WTC11 (cell line): ENCODE data around the gene CRIP2. TPM values are rescaled to one million over a fixed set of nuclear protein-coding genes. Genes with fewer than 3 reads are reported as not detected.

Experiments
- ATAC-seq: fragments of 200-7000 bp; cut with Tn5 transposase; 2 replicates; pipeline ENCODE4 v1.10.0; 2021; ENCODE audit warnings: mild to moderate bottlenecking, moderate library complexity
- CTCF ChIA-PET: fragments of 300-600 bp; sonication (Branson Sonifier 250); formaldehyde crosslinking; loops from one replicate; lab custom pipeline; 2021; ENCODE audit warnings: antibody characterized with exemption; lab: Charles Lee
- POLR2A ChIA-PET: fragments of 350-600 bp; sonication (Branson Sonifier 250); formaldehyde crosslinking; loops from one replicate; lab custom pipeline; 2021; ENCODE audit warnings: antibody characterized with exemption; lab: Charles Lee
- DNase-seq: peaks from one replicate; pipeline ENCODE4 v3.0.0; 2021; ENCODE audit warnings: low spot score
- H3K27ac Mint-ChIP-seq: 2 replicates; pipeline ENCODE4 v1.8.0; 2021; ENCODE audit warnings: mixed read lengths
- H3K27me3 Mint-ChIP-seq: 2 replicates; pipeline ENCODE4 v1.8.0; 2021; ENCODE audit warnings: low read depth, mild to moderate bottlenecking, moderate library complexity, mixed read lengths
- H3K36me3 Mint-ChIP-seq: 2 replicates; pipeline ENCODE4 v1.8.0; 2021; ENCODE audit warnings: mixed read lengths
- H3K4me1 Mint-ChIP-seq: 2 replicates; pipeline ENCODE4 v1.8.0; 2022; ENCODE audit warnings: mixed read lengths
- H3K4me3 Mint-ChIP-seq: 2 replicates; pipeline ENCODE4 v1.8.0; 2021; ENCODE audit warnings: mild to moderate bottlenecking, moderate library complexity, mixed read lengths
- H3K9me3 Mint-ChIP-seq: 2 replicates; pipeline ENCODE4 v1.8.0; 2021; ENCODE audit warnings: mixed read lengths
- ATF1 ChIP-seq: sonication (generic); formaldehyde crosslinking; IDR thresholded peaks from 2 replicates; pipeline ENCODE4 v1.8.1; 2023; ENCODE audit warnings: mild to moderate bottlenecking, moderate library complexity, missing genetic modification reagents
- ATF6 ChIP-seq: sonication (generic); formaldehyde crosslinking; IDR thresholded peaks from 2 replicates; pipeline ENCODE4 v1.8.1; 2023; ENCODE audit warnings: mild to moderate bottlenecking, missing genetic modification reagents
- CREM ChIP-seq: sonication (generic); formaldehyde crosslinking; IDR thresholded peaks from 2 replicates; pipeline ENCODE4 v1.8.1; 2022; ENCODE audit warnings: mild to moderate bottlenecking, missing genetic modification reagents, moderate library complexity
- ETV6 ChIP-seq: sonication (generic); formaldehyde crosslinking; IDR thresholded peaks from 2 replicates; pipeline ENCODE4 v1.8.1; 2022; ENCODE audit warnings: mild to moderate bottlenecking, missing genetic modification reagents
- FOXJ3 ChIP-seq: sonication (generic); formaldehyde crosslinking; IDR thresholded peaks from 2 replicates; pipeline ENCODE4 v1.9.0; 2021; ENCODE audit warnings: missing genetic modification reagents, mild to moderate bottlenecking, borderline replicate concordance
- FOXP4 ChIP-seq: sonication (generic); formaldehyde crosslinking; IDR thresholded peaks from 2 replicates; pipeline ENCODE4 v1.8.0; 2022; ENCODE audit warnings: mild to moderate bottlenecking, missing genetic modification reagents
- JUN ChIP-seq: sonication (generic); formaldehyde crosslinking; IDR thresholded peaks from 2 replicates; pipeline ENCODE4 v1.8.0; 2023; ENCODE audit warnings: mild to moderate bottlenecking, missing genetic modification reagents
- MLX ChIP-seq: sonication (generic); formaldehyde crosslinking; IDR thresholded peaks from 2 replicates; pipeline ENCODE4 v1.8.1; 2023; ENCODE audit warnings: mild to moderate bottlenecking, missing genetic modification reagents, moderate library complexity
- MXD4 ChIP-seq: fragments of 250-450 bp; sonication (Bioruptor Pico); IDR thresholded peaks from 2 replicates; pipeline ENCODE4 v1.8.0; 2021; ENCODE audit warnings: mild to moderate bottlenecking, moderate library complexity, borderline replicate concordance
- OVOL2 ChIP-seq: fragments of 250-450 bp; sonication (Bioruptor Pico); IDR thresholded peaks from 2 replicates; pipeline ENCODE4 v1.9.0; 2021; ENCODE audit warnings: mild to moderate bottlenecking, borderline replicate concordance
- SMAD3 ChIP-seq: sonication (generic); formaldehyde crosslinking; IDR thresholded peaks from 2 replicates; pipeline ENCODE4 v1.8.0; 2022; ENCODE audit warnings: missing genetic modification reagents, mild to moderate bottlenecking, borderline replicate concordance
- SMAD4 ChIP-seq: sonication (generic); formaldehyde crosslinking; IDR thresholded peaks from 2 replicates; pipeline ENCODE4 v1.8.0; 2022; ENCODE audit warnings: mild to moderate bottlenecking, missing genetic modification reagents
- TEAD1 ChIP-seq: sonication (generic); formaldehyde crosslinking; IDR thresholded peaks from 2 replicates; pipeline ENCODE4 v1.8.0; 2022; ENCODE audit warnings: mild to moderate bottlenecking, missing genetic modification reagents
- TP53 ChIP-seq: sonication (generic); formaldehyde crosslinking; IDR thresholded peaks from 2 replicates; pipeline ENCODE4 v1.8.1; 2023; ENCODE audit warnings: mild to moderate bottlenecking, missing genetic modification reagents
- USF2 ChIP-seq: sonication (generic); formaldehyde crosslinking; IDR thresholded peaks from 2 replicates; pipeline ENCODE4 v1.8.1; 2023; ENCODE audit warnings: mild to moderate bottlenecking, missing genetic modification reagents, moderate library complexity
- ZBTB43 ChIP-seq: sonication (generic); formaldehyde crosslinking; IDR thresholded peaks from 2 replicates; pipeline ENCODE4 v1.8.1; 2023; ENCODE audit warnings: mild to moderate bottlenecking, missing genetic modification reagents
- ZNF138 ChIP-seq: sonication (generic); formaldehyde crosslinking; conservative IDR thresholded peaks from 2 replicates; pipeline ENCODE4 v1.8.1; 2022; ENCODE audit warnings: mild to moderate bottlenecking, moderate library complexity, missing genetic modification reagents
- ZNF281 ChIP-seq: sonication (generic); formaldehyde crosslinking; IDR thresholded peaks from 2 replicates; pipeline ENCODE4 v1.8.0; 2023; ENCODE audit warnings: mild to moderate bottlenecking, missing genetic modification reagents
- ZNF317 ChIP-seq: sonication (generic); formaldehyde crosslinking; IDR thresholded peaks from 2 replicates; pipeline ENCODE4 v1.8.1; 2023; ENCODE audit warnings: low read depth, mild to moderate bottlenecking, moderate library complexity, missing genetic modification reagents, borderline replicate concordance
- ZNF416 ChIP-seq: fragments of 250-450 bp; sonication (Bioruptor Pico); IDR thresholded peaks from 2 replicates; pipeline ENCODE4 v1.9.0; 2021; ENCODE audit warnings: mild to moderate bottlenecking, inconsistent platforms
- total RNA-seq: library from RNA; stranded (reverse); gene quantifications from 3 replicates; pipeline ENCODE4 v1.2.3, GENCODE V29; 2021

The CRIP2 gene
- total RNA-seq, 1 experiment from 2014 or later, result 5.4 TPM

- TF ChIP-seq FOXP4 (CRISPR knock-in tag) (no peak), TP53 (CRISPR knock-in tag) (no peak), USF2 (CRISPR knock-in tag) (no peak)
Measured at GRCh38 chr14:105471823-105472485, 2.7 kb upstream of the CRIP2 start (continued).

- H3K9me3 Mint-ChIP-seq, result no peaks in the 10 kb centered on the region
- ChIA-PET POLR2A (interaction anchor here (1.5 kb wide), 1 partner anchor 9 kb away, joined by 6 read pairs; no protein-coding TSS in a partner anchor), CTCF (interaction anchor here (0.9 to 7.2 kb wide), 7 partner anchors 10 to 102 kb away, joined by 3 to 116 read pairs (median 14); partner anchors contain the start of genes CRIP1 and TEDC1)
- H3K4me3 Mint-ChIP-seq, result no peak overlapping the region
- no peaks in the 10 kb centered on the region for H3K36me3 Mint-ChIP-seq
- ATAC-seq, result no peak
- TF ChIP-seq JUN (CRISPR knock-in tag), result no peak
- no peak for TF ChIP-seq ZNF281 (CRISPR knock-in tag)
- no peak for TF ChIP-seq ATF1 (CRISPR knock-in tag)
- no peak for TF ChIP-seq CREM (CRISPR knock-in tag)
- no peak for TF ChIP-seq ZNF416 (CRISPR knock-in tag)
- no peak for TF ChIP-seq FOXJ3 (CRISPR knock-in tag)
- TF ChIP-seq MXD4, result no peak
- TF ChIP-seq ETV6 (CRISPR knock-in tag), result no peak
- H3K27ac Mint-ChIP-seq, result no peak overlapping the region
- DNase-seq, result no peak
- 0 out of 2 replicates have a peak, but pooled peaks cover 3% of the 10 kb centered on the region for H3K4me1 Mint-ChIP-seq
- H3K27me3 Mint-ChIP-seq, result peaks cover 24% of the 10 kb centered on the region
Measured at GRCh38 chr14:105472486-105472991, 2.1 kb upstream of the CRIP2 start.

GRCh38 chr14:105473033-105473676 lies 1.5 kb upstream of the CRIP2 start:
- ChIA-PET POLR2A (interaction anchor here (1.5 kb wide), 1 partner anchor 8 kb away, joined by 6 read pairs; no protein-coding TSS in a partner anchor), CTCF (interaction anchor here (0.6 to 7.2 kb wide), 8 partner anchors 9 to 386 kb away, joined by 4 to 116 read pairs (median 6); partner anchors contain the start of genes CRIP1 and TEDC1)
- Mint-ChIP-seq H3K4me3 (no peak overlapping the region), H3K27me3 (peaks cover 29% of the 10 kb centered on the region), H3K9me3 (no peaks in the 10 kb centered on the region), H3K4me1 (0 out of 2 replicates have a peak, but pooled peaks cover 3% of the 10 kb centered on the region), H3K36me3 (no peaks in the 10 kb centered on the region), H3K27ac (no peak overlapping the region)
- ATAC-seq (no peak), DNase-seq (no peak)
- TF ChIP-seq ZNF317 (CRISPR knock-in tag) (no peak), ZNF138 (CRISPR knock-in tag) (no peak), TEAD1 (CRISPR knock-in tag) (no peak), SMAD3 (no peak), ZBTB43 (no peak), OVOL2 (CRISPR knock-in tag) (no peak), CREM (CRISPR knock-in tag) (no peak), MLX (CRISPR knock-in tag) (no peak), SMAD4 (CRISPR knock-in tag) (no peak), ATF6 (no peak)
